GM23248 (cell line): Measurements from ENCODE around the gene OPTC. TPM values are rescaled to one million over a fixed set of nuclear protein-coding genes. Genes with fewer than 3 reads are reported as not detected.

Experiments
- DNase-seq: peaks from one replicate; pipeline ENCODE4 v3.0.0-alpha.2; 2015
- H2AFZ ChIP-seq: fragments of 200-600 bp; sonication (generic); 2 replicates; pipeline ENCODE4 v1.6.1; 2016; ENCODE audit warnings: antibody characterized with exemption
- H3F3A ChIP-seq: fragments of 200-600 bp; sonication (generic); 2 replicates; pipeline ENCODE4 v1.6.1; 2016; ENCODE audit warnings: mild to moderate bottlenecking, antibody characterized with exemption, mixed run types; ENCODE audit not compliant: insufficient read depth
- H3K27ac ChIP-seq: fragments of 200-600 bp; sonication (generic); 2 replicates; pipeline ENCODE4 v1.5.1; 2016; ENCODE audit warnings: mild to moderate bottlenecking
- H3K27me3 ChIP-seq: fragments of 200-600 bp; sonication (generic); replicated peaks from 2 replicates; pipeline ENCODE4 v1.6.1; 2016; ENCODE audit warnings: mild to moderate bottlenecking; ENCODE audit not compliant: insufficient read depth
- H3K36me3 ChIP-seq: fragments of 200-600 bp; sonication (generic); 2 replicates; pipeline ENCODE4 v1.6.1; 2016; ENCODE audit warnings: low read depth, mild to moderate bottlenecking
- H3K4me1 ChIP-seq: fragments of 200-600 bp; sonication (generic); 2 replicates; pipeline ENCODE4 v1.6.1; 2016; ENCODE audit warnings: mild to moderate bottlenecking; ENCODE audit not compliant: insufficient read depth
- H3K4me2 ChIP-seq: fragments of 200-600 bp; sonication (generic); one replicate; pipeline ENCODE4 v1.6.1; 2016; ENCODE audit warnings: mild to moderate bottlenecking; ENCODE audit not compliant: unreplicated experiment
- H3K4me3 ChIP-seq: fragments of 200-600 bp; sonication (generic); 2 replicates; pipeline ENCODE4 v1.5.1; 2016; ENCODE audit warnings: mild to moderate bottlenecking
- H3K79me2 ChIP-seq: fragments of 200-600 bp; sonication (generic); 2 replicates; pipeline ENCODE4 v1.6.1; 2016; ENCODE audit warnings: mild to moderate bottlenecking; ENCODE audit not compliant: insufficient read depth
- H3K9ac ChIP-seq: fragments of 200-600 bp; sonication (generic); 2 replicates; pipeline ENCODE4 v1.6.1; 2016; ENCODE audit warnings: mild to moderate bottlenecking
- H3K9me2 ChIP-seq: fragments of 200-600 bp; sonication (generic); 2 replicates; pipeline ENCODE4 v1.6.1; 2016; ENCODE audit warnings: mixed run types, mild to moderate bottlenecking, moderate library complexity; ENCODE audit not compliant: insufficient read depth
- H3K9me3 ChIP-seq: fragments of 200-600 bp; sonication (generic); one replicate; pipeline ENCODE4 v1.6.1; 2017; ENCODE audit warnings: low read depth
- H4K20me1 ChIP-seq: fragments of 200-600 bp; sonication (generic); 2 replicates; pipeline ENCODE4 v1.6.0; 2016; ENCODE audit not compliant: insufficient read depth
- EZH2 ChIP-seq: fragments of 200-600 bp; sonication (generic); IDR thresholded peaks from 2 replicates; pipeline ENCODE4 v1.6.1; 2018; ENCODE audit warnings: antibody characterized with exemption, mild to moderate bottlenecking; ENCODE audit not compliant: insufficient read depth, poor library complexity, severe bottlenecking
- EZH2phosphoT487 ChIP-seq: fragments of 200-600 bp; sonication (generic); IDR thresholded peaks from 2 replicates; pipeline ENCODE4 v1.6.1; 2018; ENCODE audit warnings: antibody characterized with exemption, moderate library complexity, mild to moderate bottlenecking, low read depth; ENCODE audit not compliant: insufficient read depth
- WGBS, 2 experiments: methylation state at CpG; one replicate each; pipeline ENCODE4 v1.1.6; 2015 to 2017; ENCODE audit warnings: low lambda C conversion rate in 2 of 2, low coverage in 1 of 2; ENCODE audit errors: missing lambda C conversion rate in 2 of 2; 5-methylcytosine and 5-hydroxymethylcytosine counted together
- in situ Hi-C: fragments of 300-500 bp; cut with MboI; formaldehyde crosslinking; loops from 2 replicates; pipeline ENCODE4 v1.15.0; 2020
- polyA plus RNA-seq: library from polyadenylated mRNA; unstranded; fragments of >200 nt; fragmentation: Nextera tagmentation; extraction: Ambion mirVana; gene quantifications from 2 replicates; pipeline ENCODE4 v1.2.1, GENCODE V29; 2016
- total RNA-seq: library from RNA; depleted of rRNA; stranded (reverse); fragments of >200 nt; shearing (Covaris generic); gene quantifications from 2 replicates; pipeline ENCODE4 v1.2.3, GENCODE V29; 2014

OPTC gene
- total and polyA plus RNA-seq, 2 experiments from 2014 or later: not detected

GRCh38 chr1:203550846-203551245 lies 56.9 kb downstream of the OPTC start:
- Histone ChIP-seq H3K79me2 (no peaks in the 10 kb centered on the region), H2AFZ (no peak overlapping the region), H3K4me3 (no peak overlapping the region), H3K36me3 (no peaks in the 10 kb centered on the region), H3K4me2 (no peak overlapping the region), H3K4me1 (peaks cover 34% of the 10 kb centered on the region), H3K9ac (no peak overlapping the region), H3K9me3 (no peaks in the 10 kb centered on the region), H3K9me2 (no peaks in the 10 kb centered on the region), H3K27me3 (no peaks in the 10 kb centered on the region), H3K27ac (no peak overlapping the region), H4K20me1 (no peaks in the 10 kb centered on the region), H3F3A (peaks cover 31% of the 10 kb centered on the region)
- DNase-seq: no peak
- TF ChIP-seq EZH2 (no peak), EZH2phosphoT487 (no peak)
- in situ Hi-C loops: no loop called here
- WGBS, 2 experiments: 80 to 90% methylated on average over 1 of the region's 1 CpG

DNA sequence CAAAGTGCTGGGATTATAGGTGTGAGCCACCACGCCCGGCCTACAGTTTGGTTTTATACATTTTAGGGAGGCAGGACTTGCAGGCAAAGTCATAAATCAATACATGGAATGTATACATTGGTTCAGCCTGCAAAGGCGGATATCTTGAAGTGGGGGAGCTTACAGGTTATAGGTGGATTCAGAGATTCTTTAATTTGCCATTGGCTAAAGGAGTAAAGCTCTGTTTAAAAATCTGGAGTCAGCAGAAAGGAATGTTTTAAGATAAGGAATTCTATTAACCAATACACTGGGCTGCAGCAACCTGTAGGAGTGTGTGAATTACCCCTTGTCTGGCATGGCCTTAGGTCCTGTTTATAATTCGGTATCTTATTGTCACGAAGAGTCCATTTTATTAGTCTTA lies 57.6 kb downstream of the OPTC start:
- no peaks in the 10 kb centered on the region for H3K9me3 ChIP-seq
- in situ Hi-C loops: no loop called here
- DNase-seq: no peak
- H3K4me1 ChIP-seq: peaks cover 41% of the 10 kb centered on the region
- H3K27ac ChIP-seq: no peak overlapping the region
- H3K9me2 ChIP-seq: no peaks in the 10 kb centered on the region
- no peak overlapping the region for H3K4me3 ChIP-seq
- TF ChIP-seq EZH2phosphoT487: no peak
- TF ChIP-seq EZH2: no peak
- WGBS, 2 experiments: 96 to 99% methylated on average over 5 of the region's 5 CpGs
- no peaks in the 10 kb centered on the region for H3K27me3 ChIP-seq
- no peaks in the 10 kb centered on the region for H3K36me3 ChIP-seq
- H3K79me2 ChIP-seq: no peaks in the 10 kb centered on the region
- peaks cover 37% of the 10 kb centered on the region for H3F3A ChIP-seq
- H4K20me1 ChIP-seq: no peaks in the 10 kb centered on the region
- H3K9ac ChIP-seq: no peak overlapping the region
- H3K4me2 ChIP-seq: no peak overlapping the region
- H2AFZ ChIP-seq: no peak overlapping the region

- no peaks in the 10 kb centered on the region for H4K20me1 ChIP-seq
- no peaks in the 10 kb centered on the region for H3K79me2 ChIP-seq
- H3K4me2 ChIP-seq: no peak overlapping the region
- in situ Hi-C loops: no loop called here
- H3K36me3 ChIP-seq: no peaks in the 10 kb centered on the region
- no peak overlapping the region for H3K27ac ChIP-seq
- DNase-seq: no peak
- H3K9me2 ChIP-seq: no peaks in the 10 kb centered on the region
- H3K27me3 ChIP-seq: no peaks in the 10 kb centered on the region
- no peak overlapping the region for H3K9ac ChIP-seq
- TF ChIP-seq EZH2phosphoT487 (no peak), EZH2 (no peak)
- peaks cover 45% of the 10 kb centered on the region for H3F3A ChIP-seq
- H3K4me3 ChIP-seq: no peak overlapping the region
- H2AFZ ChIP-seq: no peak overlapping the region
- peaks cover 48% of the 10 kb centered on the region for H3K4me1 ChIP-seq
- WGBS, 2 experiments: 97 to 99% methylated on average over 4 of the region's 4 CpGs
- H3K9me3 ChIP-seq: no peaks in the 10 kb centered on the region
Measured at GRCh38 chr1:203553496-203553895, 59.5 kb downstream of the OPTC start.

GRCh38 chr1:203554071-203554470 lies 60.1 kb downstream of the OPTC start:
- H3K4me1 ChIP-seq: peaks cover 47% of the 10 kb centered on the region

GRCh38 chr1:203555076-203555475 lies 61.1 kb downstream of the OPTC start:
- peak; percentile 62 for DNase-seq
- H3K9me3 ChIP-seq: no peaks in the 10 kb centered on the region
- no peaks in the 10 kb centered on the region for H3K79me2 ChIP-seq
- H3K9me2 ChIP-seq: no peaks in the 10 kb centered on the region
- H3K27ac ChIP-seq: peak overlapping the region; percentile 98
- H3K27me3 ChIP-seq: no peaks in the 10 kb centered on the region
- in situ Hi-C loops: no loop called here
- peaks cover 56% of the 10 kb centered on the region for H3K4me1 ChIP-seq
- peaks cover 53% of the 10 kb centered on the region for H3F3A ChIP-seq
- peak overlapping the region; percentile 63 for H2AFZ ChIP-seq
- H3K4me2 ChIP-seq: peak overlapping the region; percentile 76
- 5 to 10% methylated on average over 8 of the region's 8 CpGs for WGBS, 2 experiments
- H3K9ac ChIP-seq: peak overlapping the region; percentile 84
- peak overlapping the region; percentile 45 for H3K4me3 ChIP-seq
- no peak for TF ChIP-seq EZH2phosphoT487
- no peak for TF ChIP-seq EZH2
- H4K20me1 ChIP-seq: no peaks in the 10 kb centered on the region
- no peaks in the 10 kb centered on the region for H3K36me3 ChIP-seq

More at GRCh38 chr1:203554071-203554470, 60.1 kb downstream of the OPTC start:
- Histone ChIP-seq H3K4me2 (no peak overlapping the region), H3K9me3 (no peaks in the 10 kb centered on the region), H2AFZ (no peak overlapping the region), H3K27ac (no peak overlapping the region), H3K36me3 (no peaks in the 10 kb centered on the region), H3K27me3 (no peaks in the 10 kb centered on the region), H4K20me1 (no peaks in the 10 kb centered on the region), H3K9ac (no peak overlapping the region), H3K9me2 (no peaks in the 10 kb centered on the region), H3K79me2 (no peaks in the 10 kb centered on the region), H3K4me3 (no peak overlapping the region), H3F3A (peaks cover 44% of the 10 kb centered on the region)
- TF ChIP-seq EZH2phosphoT487 (no peak), EZH2 (no peak)
- in situ Hi-C loops: no loop called here
- no peak for DNase-seq
- 85 to 90% methylated on average over 3 of the region's 3 CpGs for WGBS, 2 experiments
